ENCODE results near the gene ZMYM2.
A peak's percentile ranks its signal among the peaks of the same experiment; 100 is the strongest.

GRCh38 chr13:20136781-20137703, 178.5 kb downstream of the ZMYM2 start:
- no peak for TF ChIP-seq SP140L (CRISPR knock-in tag; IDR thresholded peaks at IDR 0.05; ENCODE audit: borderline replicate concordance)
- no peak for TF ChIP-seq CEBPB (IDR thresholded peaks at IDR 0.05; ENCODE audit: borderline replicate concordance, low read depth, low read length)
- peak; percentile 42; the same call in 1 of the 2 replicates for TF ChIP-seq RAD21 (CRISPR knock-in tag; IDR thresholded peaks at IDR 0.05)
- TF ChIP-seq ZBTB40 (IDR thresholded peaks at IDR 0.05), result no peak
- TF ChIP-seq ZBTB40 (CRISPR knock-in tag; IDR thresholded peaks at IDR 0.05), result no peak
- no peak for TF ChIP-seq REPIN1 (CRISPR knock-in tag; IDR thresholded peaks at IDR 0.05; ENCODE audit: borderline replicate concordance, low read depth)
